Lower leg skin (tissue), 4 donors: ENCODE data around the gene FAF2. TPM values are rescaled to one million over a fixed set of nuclear protein-coding genes. Genes with fewer than 3 reads are reported as not detected.
A peak's percentile ranks its signal among the peaks of the same experiment; 100 is the strongest.

Experiments
- DNase-seq, 2 donors: peaks; one replicate each; pipeline ENCODE4 v3.0.0-alpha.2; 2019; ENCODE audit warnings: low spot score in 2 of 2
- H3K4me3 ChIP-seq: fragments of 200-600 bp; sonication (generic); 2 replicates; pipeline ENCODE4 v1.5.1; 2017; ENCODE audit warnings: mild to moderate bottlenecking, low read depth; ENCODE audit not compliant: poor library complexity, severe bottlenecking
- CTCF ChIP-seq, 3 donors: fragments of 450-650 bp; IDR thresholded peaks; one replicate each; pipeline ENCODE4 v1.5.1; 2016; ENCODE audit warnings: antibody characterized with exemption in 3 of 3, mild to moderate bottlenecking in 3 of 3, moderate library complexity in 2 of 3
- POLR2A ChIP-seq, 2 donors: fragments of 450-650 bp; IDR thresholded peaks; one replicate each; pipeline ENCODE4 v1.6.1; 2016 to 2017; ENCODE audit warnings: antibody characterized with exemption in 2 of 2, mild to moderate bottlenecking in 1 of 2, moderate library complexity in 1 of 2
- WGBS, 2 donors: methylation state at CpG; one replicate each; pipeline ENCODE4 v1.1.5; 2018; 5-methylcytosine and 5-hydroxymethylcytosine counted together
- intact Hi-C: fragments of 100-400 bp; cut with DNase I; formaldehyde crosslinking; loops from one replicate; pipeline ENCODE4 v1.15.0; 2023; ENCODE audit warnings: low total_unique reads
- total RNA-seq, 4 donors: library from RNA; depleted of rRNA; stranded (reverse); fragments of >200 nt; gene quantifications; one replicate each; pipeline ENCODE4 v1.1.0, GENCODE V29; 2016

FAF2 gene
- total RNA-seq, 4 donors from 2014 or later: 32.6 to 35.8 (median 33.7) TPM

- DNase-seq: no peak
- no peak overlapping the region for H3K4me3 ChIP-seq
- no peak for TF ChIP-seq POLR2A (IDR thresholded peaks at IDR 0.05)
- TF ChIP-seq CTCF (IDR thresholded peaks at IDR 0.05): no peak
- 27 to 33% methylated on average over 11 of the region's 11 CpGs for WGBS, 2 donors
- intact Hi-C loops: loop anchor here (10.0 kb wide), 1 partner anchor 120 kb away; the partner anchor contains the start of gene CLTB
Measured at GRCh38 chr5:176535101-176535663, 87.0 kb downstream of the FAF2 start.

- H3K4me3 ChIP-seq: peak overlapping the region; percentile 84
- intact Hi-C loops: loop anchor here (10.0 kb wide), 1 partner anchor 121 kb away; the partner anchor contains the start of gene CLTB
- no peak for TF ChIP-seq CTCF (IDR thresholded peaks at IDR 0.05)
- no peak for TF ChIP-seq POLR2A (IDR thresholded peaks at IDR 0.05)
- 0 to 3% methylated on average over 1 to 9 of the region's 9 CpGs for WGBS, 2 donors
- no peak for DNase-seq
Measured at GRCh38 chr5:176535664-176536131, 87.5 kb downstream of the FAF2 start.

- intact Hi-C loops: loop anchor here (10.0 kb wide), 1 partner anchor 122 kb away; the partner anchor contains the start of gene CLTB
- WGBS, 2 donors: 0% methylated on average over 30 to 38 of the region's 43 CpGs
- H3K4me3 ChIP-seq: peak overlapping the region; percentile 84
- TF ChIP-seq POLR2A (IDR thresholded peaks at IDR 0.05): no peak
- TF ChIP-seq CTCF (IDR thresholded peaks at IDR 0.05): no peak
- peak; percentile 84 to 97 for DNase-seq
Measured at GRCh38 chr5:176536132-176536901, 88.1 kb downstream of the FAF2 start.

- intact Hi-C loops: loop anchor here (10.0 kb wide), 1 partner anchor 122 kb away; the partner anchor contains the start of gene CLTB
- peak; percentile 99 to 100 for DNase-seq
- peak within 1 kb of the TSS; percentile 84 for H3K4me3 ChIP-seq
- TF ChIP-seq POLR2A (IDR thresholded peaks at IDR 0.05): peak in 1 of 2 donors; percentile 8
- no peak for TF ChIP-seq CTCF (IDR thresholded peaks at IDR 0.05)
- WGBS, 2 donors: 1 to 3% methylated on average over 37 to 57 of the region's 63 CpGs
Measured at GRCh38 chr5:176536902-176537553, 88.8 kb downstream of the FAF2 start, which contains the start of gene RNF44. Gene RNF44 (minus strand): TSS chr5:176537402. CDS start chr5:176532472, 4,930 bp downstream.

- H3K4me3 ChIP-seq: peak overlapping the region; percentile 84
- intact Hi-C loops: loop anchor here (10.0 kb wide), 1 partner anchor 123 kb away; the partner anchor contains the start of gene CLTB
- DNase-seq: peak; percentile 100
- TF ChIP-seq POLR2A (IDR thresholded peaks at IDR 0.05) (no peak), CTCF (IDR thresholded peaks at IDR 0.05) (no peak)
- WGBS, 2 donors: 0 to 1% methylated on average over 37 to 41 of the region's 43 CpGs
Measured at GRCh38 chr5:176537554-176538229, 89.5 kb downstream of the FAF2 start.
